NCI-H146 treated with DMSO at 0.1 percent for 48 hours (cell line): ENCODE measurements around the gene CEMP1.

Experiments used
- DNase-seq: peaks from one replicate; lab custom pipeline; 2025; ENCODE audit not compliant: unreplicated experiment; lab: John Stamatoyannopoulos, UW

Gene CEMP1

DNA sequence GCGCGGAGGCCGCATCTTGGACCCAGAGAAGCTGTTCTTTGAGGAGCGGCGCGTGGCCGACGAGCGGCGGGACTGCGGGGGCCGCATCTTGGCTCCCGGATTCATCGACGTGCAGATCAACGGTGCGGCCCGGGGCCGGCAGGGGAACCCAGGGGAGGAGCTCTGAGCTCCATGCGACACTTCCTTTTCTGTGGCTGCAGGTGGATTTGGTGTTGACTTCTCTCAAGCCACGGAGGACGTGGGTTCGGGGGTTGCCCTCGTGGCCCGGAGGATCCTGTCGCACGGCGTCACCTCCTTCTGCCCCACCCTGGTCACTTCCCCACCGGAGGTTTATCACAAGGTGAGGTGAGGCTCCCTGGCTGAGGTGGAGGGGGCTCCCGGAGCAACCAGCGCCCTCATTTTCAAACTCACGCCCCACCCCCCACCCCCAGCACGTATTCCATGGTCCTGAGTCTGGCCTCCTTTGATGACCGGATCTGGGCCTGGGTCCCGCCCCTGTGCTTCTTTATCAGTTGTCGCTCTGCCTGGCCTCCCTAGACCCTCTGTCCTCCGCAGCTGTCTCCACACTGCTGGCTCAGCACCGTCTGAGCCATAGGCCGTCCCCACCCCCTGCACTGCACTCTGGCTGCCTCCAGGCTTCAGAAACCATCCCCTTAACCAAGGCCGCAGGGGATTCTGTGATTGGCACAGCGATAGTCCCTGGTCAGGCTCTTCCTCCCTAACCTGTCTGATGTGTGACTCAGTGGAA, 10.2 kb downstream of the CEMP1 start:
- no peak for DNase-seq

DNA sequence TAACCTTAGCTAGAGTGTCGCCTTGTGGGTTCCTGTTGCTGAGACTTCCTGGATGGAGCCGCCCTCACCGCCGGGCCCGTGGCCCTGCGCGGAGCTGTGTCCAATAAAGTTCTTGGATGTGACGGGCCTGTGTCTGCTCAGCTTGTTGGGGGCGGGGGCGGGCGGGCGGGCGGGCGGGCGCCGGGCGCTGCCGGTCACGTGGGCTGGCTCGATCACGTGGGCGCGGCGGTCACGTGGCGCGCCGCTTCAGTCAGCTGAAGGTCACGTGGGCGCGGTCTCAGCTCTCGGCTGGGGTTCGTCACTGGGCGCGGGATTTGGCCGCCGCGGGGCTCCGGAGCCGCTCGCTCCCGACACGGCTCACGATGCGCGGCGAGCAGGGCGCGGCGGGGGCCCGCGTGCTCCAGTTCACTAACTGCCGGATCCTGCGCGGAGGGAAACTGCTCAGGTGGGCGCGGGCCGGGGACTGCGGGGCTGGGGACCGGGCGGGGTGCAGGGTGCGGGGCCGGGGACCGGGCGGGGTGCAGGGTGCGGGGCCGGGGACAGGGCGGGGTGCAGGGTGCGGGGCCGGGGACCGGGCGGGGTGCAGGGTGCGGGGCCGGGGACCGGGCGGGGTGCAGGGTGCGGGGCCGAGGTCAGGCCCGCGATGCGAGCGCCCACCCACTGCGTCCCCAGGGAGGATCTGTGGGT, 11.0 kb downstream of the CEMP1 start, which contains the start of gene AMDHD2:
TSS of gene AMDHD2 (plus strand) at position 275 of the 687 bp plus-strand sequence. CDS start at position 363, 88 bp downstream.
- peak; percentile 60 for DNase-seq

DNA sequence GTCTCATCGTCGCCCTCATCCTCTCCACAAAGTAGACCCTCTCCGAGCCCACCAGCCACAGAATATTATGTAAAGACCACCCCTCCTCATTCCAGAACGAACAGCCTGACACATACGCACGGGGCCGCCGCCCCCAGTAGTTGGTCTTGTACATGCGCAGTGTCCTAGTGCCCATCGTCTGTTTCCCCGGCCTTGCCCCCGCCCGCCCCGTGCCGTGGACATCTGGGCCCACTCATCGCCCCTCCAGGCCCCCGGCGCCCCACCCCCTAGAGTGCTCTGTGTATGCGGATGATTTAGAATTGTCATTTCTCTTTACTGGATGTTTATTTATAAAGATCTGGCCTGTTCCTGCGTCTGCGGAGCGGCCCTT, 11.5 kb downstream of the CEMP1 start:
- no peak for DNase-seq

DNA sequence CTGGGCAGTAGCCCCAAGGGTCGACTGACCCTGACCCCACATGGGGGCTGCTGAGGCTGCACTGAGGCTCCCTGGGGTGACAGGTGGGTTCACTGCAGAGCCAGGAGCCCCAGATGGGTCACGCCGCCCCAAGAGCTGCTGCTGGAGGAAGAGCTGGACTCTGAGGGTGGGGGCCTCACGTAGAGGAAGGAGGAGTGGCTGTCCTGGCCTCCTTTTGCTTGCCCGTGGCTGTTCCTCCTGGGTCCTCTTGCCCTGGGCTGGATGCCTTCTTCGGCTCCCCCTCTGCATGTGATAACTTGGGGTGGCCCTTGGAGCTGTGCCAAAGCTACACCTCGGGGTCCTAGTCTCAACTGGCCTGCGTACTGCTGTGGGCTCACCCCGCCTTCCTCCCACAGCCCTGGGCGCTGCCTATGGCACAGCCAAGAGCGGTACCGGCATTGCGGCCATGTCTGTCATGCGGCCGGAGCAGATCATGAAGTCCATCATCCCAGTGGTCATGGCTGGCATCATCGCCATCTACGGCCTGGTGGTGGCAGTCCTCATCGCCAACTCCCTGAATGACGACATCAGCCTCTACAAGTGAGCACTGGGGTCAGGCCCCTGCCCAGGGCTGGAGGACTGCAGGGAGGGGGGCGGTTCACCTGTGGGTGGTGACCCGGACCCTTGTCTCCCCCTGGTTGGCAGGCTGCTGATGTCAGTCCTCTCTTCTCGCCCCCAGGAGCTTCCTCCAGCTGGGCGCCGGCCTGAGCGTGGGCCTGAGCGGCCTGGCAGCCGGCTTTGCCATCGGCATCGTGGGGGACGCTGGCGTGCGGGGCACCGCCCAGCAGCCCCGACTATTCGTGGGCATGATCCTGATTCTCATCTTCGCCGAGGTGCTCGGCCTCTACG, 12.1 kb downstream of the CEMP1 start:
- no peak for DNase-seq

DNA sequence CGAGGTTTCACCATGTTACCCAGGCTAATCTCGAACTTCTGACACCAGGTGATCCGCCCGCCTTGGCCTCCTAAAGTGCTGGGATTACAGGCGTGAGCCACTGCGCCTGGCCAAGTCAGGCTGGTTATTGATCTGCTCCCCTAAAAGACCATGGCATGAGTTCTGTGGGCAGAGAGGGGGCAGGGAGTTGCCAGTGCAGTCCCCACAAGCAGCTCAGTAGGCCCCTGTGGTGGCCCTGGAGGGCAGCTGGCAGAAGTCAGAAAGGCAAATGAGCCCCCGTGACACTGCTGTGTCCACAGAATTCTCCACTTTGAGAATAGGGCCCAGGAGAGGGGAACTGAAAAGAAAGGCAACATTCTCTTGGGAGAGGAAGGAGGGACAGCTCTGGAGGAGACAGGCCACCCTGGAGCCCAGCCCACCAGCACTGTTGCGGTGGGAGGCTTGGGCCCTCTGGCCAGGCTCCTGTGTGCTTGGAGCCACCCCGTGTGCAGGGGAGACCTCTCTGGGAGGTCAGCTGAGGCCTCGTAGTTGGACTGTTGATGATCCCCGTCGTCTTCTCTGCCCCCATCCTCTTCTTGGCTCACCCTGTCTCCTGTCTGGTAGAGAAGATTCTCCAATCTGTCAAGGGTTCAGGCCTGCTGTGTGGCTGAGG, 13.1 kb downstream of the CEMP1 start:
- DNase-seq, result no peak

DNA sequence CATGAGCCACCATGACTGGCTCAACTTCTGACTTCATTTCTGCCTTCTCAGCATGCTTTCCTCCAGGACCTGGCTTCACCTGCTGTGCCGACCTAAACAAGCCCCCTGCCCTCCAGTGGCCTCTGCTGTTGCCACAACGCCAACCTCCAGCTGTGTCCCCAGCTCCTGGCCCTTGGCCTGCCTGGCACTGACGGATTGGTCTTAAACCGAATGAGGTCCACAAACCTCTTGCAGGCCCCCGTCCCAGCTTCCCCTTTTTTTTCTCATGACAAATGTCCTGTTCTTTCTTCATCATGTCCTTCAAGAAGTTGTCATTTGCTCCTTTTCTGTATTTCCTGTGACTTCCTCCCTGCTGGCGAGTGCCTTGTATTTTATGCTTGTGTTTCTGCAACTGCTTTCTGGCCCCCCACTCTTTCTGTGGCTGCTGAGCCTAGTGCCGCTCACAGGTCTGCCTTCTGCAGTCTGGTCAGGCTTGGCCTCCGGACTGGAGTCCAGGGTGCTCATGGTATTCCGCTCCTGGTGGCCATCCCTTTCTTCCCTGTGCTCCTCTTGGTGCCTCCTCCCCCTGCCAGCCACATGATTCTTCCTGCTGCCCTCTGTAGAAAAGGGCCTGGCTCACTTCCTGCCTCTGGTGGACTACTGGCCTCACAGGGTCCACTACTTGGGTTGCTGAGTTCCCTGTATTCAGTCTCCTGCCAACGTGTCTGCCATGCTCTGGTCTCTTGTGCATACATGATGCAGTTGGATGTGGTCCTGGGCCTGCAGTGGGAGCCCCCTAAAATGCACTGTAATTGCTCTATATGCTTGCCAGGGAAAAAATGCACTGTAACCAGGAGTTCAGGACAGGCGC, 14.6 kb downstream of the CEMP1 start:
- DNase-seq, result no peak

DNA sequence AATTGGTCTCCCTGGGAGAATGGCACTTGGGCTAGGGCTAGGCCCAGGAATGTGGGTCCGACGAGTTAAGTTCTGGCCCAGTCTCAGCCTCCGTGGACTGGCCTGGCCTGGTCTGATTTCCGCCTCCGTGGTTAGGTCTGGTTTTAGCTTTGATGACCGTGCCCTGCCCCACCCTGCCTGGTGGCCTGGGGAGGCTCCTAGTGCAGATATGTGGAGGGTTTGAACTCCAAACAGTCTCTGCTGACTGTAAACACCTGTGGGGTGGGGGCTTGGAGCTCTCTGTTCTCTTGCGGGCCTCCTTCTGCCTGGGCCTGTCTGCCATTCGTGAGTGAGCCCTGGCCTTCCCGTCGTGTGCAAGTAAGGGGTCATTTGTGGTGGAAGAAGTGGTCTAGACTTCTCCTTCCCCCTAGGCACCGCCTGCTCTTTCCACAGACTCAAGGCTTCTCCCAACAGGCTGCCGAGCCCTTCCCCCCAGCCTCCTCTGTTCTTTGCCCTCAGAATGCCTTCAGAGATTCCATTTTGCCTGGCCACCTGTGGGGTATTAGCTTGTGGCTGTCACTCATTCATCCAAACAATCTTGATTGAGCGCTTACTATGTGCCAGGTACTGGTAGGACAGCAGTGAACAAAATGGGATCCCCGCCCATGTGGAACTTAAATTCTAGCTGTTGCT, 15.9 kb downstream of the CEMP1 start:
- DNase-seq, result no peak

DNA sequence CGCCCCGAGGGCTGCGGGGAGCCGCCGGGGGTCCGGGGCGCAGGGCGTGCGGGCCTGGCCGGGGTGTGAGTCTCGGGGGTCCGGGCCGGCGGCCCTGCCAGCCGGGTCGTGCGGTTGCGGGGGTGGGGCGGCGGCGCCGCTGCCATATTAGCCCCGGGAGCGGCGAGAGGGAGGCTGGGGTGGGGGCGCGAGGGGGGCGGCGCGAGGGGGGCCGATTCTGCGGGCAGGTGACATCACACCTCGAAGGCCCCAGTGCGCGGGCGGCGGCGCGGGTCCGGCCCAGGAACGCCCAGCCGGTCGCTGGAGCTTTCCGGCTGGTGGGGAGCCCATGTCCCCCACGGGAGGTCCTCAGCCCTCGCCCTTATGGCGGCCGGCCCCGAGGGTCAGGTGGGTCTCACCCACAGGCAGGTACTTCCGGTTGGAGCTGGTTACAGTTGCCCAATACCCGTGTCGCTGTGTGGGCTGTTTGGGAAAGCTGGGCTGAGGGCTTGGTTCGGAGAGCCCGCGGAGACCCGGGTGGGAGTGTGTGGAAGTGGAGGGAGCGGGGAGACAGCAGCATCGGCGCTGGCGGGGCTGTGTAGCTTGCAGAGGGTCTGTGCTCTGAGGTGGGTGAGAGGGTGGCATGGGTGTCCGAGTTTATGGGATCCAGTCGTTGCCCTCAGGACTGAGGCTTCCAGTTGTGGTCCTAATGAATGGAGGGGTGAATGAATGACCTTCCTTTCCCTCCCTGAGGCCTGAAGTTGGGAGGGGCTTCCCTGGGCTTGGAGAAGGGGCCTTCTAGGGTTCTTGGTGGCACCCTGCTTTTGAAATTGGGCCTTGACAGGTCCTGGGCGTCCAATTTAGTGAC, 16.7 kb downstream of the CEMP1 start:
- DNase-seq, result no peak

DNA sequence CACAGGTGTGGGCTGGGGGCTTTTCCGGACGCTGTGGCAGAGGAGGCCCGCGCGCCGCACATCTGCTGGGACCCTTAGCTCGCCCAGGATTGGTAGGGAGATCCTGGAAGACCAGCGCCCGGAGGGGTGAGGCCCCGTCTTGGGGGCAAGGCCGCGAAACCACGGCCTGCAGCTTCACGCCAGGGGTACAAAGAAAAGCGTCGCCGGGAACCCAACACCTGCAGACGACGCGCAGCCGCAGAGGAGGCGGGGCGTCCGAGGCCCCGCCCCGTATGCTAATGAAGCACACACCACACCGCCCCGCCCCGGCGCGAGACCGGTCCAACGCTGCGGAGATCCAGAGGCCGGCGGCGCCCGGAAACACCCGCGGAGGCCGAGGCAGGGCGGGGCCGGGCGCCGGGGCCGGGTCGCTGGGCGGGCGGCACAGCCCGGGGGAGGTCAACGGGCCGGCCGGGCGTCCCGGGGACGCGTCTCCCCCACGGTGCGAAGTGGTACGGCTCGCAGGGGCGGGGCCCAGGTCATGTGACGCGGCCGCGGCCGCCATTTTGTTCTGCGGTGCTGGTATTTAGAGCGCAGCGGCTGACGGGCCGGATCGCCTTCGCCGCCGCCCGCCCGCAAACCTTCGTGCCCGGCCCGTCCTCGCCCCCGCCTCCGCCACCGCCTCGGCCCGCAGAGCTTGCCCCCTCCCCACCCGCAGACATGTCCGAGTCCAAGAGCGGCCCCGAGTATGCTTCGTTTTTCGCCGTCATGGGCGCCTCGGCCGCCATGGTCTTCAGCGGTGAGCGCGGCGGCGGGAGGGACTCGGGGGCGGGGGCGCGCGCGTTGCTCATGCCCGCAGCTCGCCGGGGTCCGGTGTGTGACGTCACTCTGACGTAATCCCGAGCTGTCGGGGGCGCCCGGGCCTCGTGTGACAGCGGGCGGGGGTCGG, 17.5 kb downstream of the CEMP1 start, which contains the start of gene ATP6V0C:
TSS of gene ATP6V0C (plus strand) at position 548 of the 928 bp plus-strand sequence. CDS start at position 700, 152 bp downstream.
- peak; percentile 91 for DNase-seq

DNA sequence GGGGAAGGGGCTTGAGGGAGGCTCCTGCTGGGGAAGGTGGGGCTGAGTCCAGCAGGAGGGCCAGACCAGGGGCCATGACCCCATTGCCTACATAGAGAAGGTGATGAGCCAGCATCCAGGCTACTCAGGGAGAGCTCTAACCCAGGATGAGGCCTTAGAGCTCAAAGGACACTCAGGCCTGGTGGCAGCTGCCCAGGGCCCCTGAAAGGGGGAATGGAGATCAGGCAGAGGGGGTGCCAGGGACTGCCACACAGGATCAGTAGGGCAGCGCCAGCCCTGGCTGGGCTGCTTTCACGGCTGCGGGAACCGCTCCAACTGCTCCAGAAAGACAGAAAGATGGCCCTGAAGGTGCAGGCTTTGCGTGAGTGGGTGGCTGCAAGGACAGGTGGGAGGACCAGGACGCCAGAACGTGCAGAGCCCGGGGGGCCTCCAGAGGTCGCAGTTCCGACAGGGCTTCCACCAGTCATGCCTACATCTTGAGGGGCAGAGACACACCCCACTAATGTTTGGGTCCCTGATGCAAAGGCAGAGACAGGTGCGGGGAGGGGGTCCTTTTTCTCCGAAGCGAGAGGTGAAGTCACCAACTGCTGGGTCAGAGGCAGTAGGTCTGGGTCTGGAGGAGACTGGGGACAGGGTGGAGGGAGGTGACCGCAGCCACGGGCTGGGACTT, 18.3 kb downstream of the CEMP1 start:
- DNase-seq, result peak; percentile 65

DNA sequence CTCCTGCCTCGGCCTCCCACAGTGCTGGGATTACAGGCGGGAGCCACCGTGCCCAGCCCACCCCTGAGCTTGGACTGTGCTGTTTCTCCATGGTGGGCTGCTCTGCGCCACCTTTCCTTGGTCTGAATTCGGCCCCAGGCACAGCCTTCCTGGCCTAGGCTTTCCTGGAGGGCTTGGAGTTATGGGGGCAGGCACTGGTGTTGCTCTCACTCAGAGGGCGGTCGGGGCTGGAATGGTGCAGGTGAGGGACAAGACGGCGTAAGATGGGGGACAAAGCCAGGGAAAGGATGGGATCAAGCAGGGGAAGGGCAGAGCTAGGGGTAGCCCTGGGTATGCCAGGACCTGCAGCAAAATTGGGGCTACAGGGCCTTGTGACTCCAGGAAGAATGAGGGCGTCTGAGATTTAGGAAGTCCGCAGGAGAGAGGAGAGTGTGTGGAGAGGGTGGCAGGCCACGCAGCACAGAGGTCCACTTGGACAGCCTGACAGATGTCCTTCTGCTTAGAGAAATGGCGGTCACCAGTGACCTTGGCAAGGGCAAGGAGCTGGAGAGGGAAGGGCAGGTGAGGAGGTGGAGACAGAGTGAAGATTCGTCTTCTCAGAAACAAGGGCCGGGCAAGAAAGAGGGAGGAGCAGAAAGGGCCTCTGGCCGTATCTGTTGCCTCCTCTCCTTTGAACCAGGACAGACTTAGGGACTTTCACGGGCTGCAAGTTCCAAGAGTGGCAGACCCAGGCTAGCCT, 19.0 kb downstream of the CEMP1 start:
- no peak for DNase-seq

DNA sequence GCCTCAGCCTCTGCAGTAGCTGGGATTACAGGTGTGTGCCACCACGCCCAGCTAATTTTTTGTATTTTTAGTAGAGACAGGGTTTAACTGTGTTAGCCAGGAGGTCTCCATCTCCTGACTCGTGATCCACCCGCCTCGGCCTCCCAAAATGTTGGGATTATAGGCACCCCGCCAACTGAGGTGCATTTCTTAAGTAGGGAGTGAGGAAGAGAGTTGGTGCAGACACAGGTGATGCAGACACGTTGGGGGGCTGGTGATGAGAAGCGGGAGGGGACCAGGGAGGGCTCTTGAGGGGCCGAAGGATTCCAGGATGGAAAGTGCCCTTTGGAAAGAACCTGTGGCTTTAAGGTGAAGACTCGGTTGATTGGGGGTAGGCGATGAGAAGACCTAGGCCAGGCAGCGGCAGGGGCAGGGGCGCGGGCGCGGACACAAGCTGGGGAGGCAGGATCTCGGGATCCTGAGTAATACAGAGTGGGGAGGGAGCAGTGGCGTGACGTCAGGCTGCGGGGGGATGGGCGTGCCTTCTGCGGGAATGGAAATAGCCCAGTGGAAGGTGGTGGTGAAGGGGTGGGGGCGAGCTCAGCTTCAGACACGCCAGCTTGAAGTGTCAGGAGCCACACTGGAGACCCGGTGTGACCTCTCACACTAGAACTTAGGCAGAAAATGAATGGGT, 19.9 kb downstream of the CEMP1 start:
- no peak for DNase-seq

DNA sequence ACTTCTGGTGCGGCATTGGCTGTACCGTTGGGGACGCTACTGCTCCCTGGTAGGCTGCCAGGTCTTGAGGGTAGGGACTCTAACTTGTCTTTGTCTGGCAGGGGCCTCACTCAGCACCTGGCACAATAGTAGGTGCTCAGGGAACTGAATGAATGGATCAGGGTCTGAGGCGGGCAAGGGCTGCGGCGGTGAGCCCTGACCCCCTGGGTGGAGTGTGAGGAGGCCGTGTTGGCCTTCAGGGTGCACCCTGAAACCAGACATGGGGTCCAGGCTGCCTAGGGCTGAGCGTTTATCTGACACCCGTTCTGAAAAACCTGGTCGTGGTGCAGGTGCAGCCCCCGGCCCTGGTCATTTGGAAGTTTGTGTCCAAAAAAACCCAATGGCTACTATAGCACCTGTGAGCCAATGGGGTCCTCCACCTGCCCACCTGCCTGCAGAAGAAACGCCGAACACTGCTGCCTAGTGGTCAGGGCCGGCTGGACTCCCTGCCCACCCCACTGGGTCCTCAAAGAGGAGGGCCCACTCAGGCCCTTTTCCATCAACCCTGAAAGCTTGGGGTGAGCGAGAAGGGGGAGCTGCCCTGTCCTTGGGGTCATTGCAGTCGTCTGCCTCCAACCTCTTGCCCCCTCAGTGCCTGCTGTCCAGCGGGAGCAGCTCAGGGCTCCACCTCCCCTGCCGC, 22.3 kb downstream of the CEMP1 start:
- DNase-seq, result no peak

DNA sequence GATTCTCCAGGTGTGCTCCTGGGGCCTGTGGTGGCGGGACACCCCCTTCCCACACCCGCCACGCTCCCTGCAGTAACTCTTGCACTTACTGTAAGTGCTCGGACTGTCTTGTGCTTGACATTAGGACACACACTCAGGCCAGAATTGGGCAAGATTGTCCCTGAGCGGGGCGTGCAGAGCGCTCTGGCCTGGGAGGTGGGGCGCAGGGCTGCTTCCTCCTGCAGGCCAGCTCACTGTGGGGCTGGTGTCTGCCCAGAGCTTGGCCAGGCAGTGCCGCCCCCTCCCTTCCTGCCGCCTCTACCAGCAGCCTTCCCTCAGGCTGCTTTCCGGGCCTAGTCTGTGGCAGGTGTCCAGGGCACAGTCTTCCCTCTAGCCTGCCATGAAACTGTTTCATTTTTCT, 23.5 kb downstream of the CEMP1 start:
- no peak for DNase-seq

DNA sequence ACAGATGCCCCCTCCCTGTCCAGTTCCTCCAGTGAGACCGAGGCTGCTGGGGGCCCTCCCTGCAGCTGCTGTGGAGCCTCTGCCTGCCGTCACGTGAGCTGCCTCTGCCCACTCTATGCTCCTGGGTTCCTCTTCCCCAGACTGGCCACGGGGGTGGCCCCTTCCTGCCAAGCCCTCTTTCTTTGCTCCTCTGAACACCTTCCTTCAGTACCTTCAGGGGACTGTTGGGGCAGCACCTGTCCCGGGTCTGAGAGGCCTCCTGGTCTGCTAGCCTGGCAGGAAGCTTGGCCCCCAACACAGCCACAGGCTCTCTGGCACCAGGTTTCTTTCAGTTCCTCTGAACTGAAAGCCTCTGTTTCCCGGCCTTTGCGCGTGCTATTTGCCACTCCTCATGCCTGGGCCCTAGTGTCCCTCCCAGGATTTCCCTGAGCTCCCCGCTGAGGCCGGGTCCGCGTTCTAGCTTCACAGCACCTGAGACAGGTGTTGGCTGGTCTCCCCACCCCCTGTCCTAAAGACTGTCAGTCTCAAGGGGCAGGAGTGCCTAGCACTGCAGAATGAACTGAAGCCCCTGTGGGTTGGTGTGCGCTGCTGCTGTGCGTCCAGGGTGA, 24.1 kb downstream of the CEMP1 start:
- DNase-seq, result no peak
